ENCODE results near the gene INTS11.

DNA sequence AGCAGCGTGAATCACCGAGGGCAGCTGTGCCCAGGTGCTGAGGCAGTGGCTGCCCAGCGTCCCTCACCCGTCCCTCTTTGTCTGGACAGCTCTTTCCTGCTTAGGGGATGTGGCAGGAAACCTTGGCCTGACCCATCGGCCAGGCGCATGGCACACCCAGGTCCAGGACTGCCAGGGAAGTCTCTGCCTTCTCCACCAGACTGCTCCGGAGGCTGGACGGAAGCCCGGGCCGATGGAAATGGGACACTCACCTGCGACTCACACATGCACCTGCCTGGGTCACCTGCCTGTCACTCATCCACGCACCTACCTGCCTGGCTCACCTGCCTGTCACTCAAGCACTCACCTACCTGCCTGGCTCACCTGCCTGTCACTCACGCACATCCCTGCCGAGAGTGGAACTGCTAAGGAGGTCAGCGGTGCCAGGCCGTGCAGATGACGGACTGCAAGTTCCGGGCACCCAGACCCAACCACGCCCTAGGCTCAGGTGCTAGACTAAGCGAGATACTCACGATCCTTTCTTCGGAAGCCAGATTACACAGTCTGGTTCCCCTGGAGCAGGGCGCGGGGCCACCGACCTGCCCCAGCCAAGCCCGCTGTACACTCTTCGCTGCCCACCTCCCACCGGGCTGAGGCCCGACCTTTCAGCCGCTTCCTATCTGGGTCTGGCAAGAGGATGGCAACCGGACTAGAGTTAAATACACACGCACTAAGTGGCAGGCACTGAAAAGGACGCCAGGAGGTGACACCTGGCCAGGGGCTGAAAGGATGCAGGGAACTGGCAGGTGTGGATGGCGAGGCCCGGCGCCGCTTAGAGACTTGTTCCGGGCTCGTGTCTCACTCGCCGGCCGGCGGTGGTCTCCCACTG, 51.9 kb downstream of the INTS11 start:
- TF ChIP-seq, protein P1, sequence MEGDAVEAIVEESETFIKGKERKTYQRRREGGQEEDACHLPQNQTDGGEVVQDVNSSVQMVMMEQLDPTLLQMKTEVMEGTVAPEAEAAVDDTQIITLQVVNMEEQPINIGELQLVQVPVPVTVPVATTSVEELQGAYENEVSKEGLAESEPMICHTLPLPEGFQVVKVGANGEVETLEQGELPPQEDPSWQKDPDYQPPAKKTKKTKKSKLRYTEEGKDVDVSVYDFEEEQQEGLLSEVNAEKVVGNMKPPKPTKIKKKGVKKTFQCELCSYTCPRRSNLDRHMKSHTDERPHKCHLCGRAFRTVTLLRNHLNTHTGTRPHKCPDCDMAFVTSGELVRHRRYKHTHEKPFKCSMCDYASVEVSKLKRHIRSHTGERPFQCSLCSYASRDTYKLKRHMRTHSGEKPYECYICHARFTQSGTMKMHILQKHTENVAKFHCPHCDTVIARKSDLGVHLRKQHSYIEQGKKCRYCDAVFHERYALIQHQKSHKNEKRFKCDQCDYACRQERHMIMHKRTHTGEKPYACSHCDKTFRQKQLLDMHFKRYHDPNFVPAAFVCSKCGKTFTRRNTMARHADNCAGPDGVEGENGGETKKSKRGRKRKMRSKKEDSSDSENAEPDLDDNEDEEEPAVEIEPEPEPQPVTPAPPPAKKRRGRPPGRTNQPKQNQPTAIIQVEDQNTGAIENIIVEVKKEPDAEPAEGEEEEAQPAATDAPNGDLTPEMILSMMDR (IDR thresholded peaks at IDR 0.05) = no peak
- TF ChIP-seq EZH2 (IDR thresholded peaks at IDR 0.05; ENCODE audit: borderline replicate concordance, insufficient read depth, low read depth, low read length, poor library complexity, severe bottlenecking) = no peak
